Spleen (tissue), 7 donors: Measurements from ENCODE around the gene OR52E2.

ENCODE experiments used
- CTCF ChIP-seq, 11 experiments: fragments of 200-600 bp in 7 of 11; fragments of 450-650 bp in 4 of 11; sonication (generic) in 4 of 11; IDR thresholded peaks in 8 of 11; conservative IDR thresholded peaks in 3 of 11; 1 replicate in 7 of 11; 2 replicates in 4 of 11; pipeline versions ENCODE4 v1.4.0 to v1.8.0; 2016 to 2021; ENCODE audit warnings: antibody characterized with exemption in 11 of 11, inconsistent platforms in 4 of 11, mild to moderate bottlenecking in 1 of 11
- POLR2A ChIP-seq, 3 donors: fragments of 450-650 bp; IDR thresholded peaks; one replicate each; pipeline ENCODE4 v1.5.1; 2017; ENCODE audit warnings: antibody characterized with exemption in 3 of 3, mild to moderate bottlenecking in 1 of 3
- POLR2AphosphoS5 ChIP-seq, 3 donors: sonication (generic); formaldehyde crosslinking; IDR thresholded peaks; one replicate each; pipeline ENCODE4 v1.5.1; 2017; ENCODE audit warnings: antibody characterized with exemption in 3 of 3
- donor health status: DM: no; HTN: no; CAD: no; lungs with moderate emphysema.
- donor health status: DM: no; HTN: no; CAD: no.
- donor health status: DM: no; HTN: no; CAD: no.

DNA sequence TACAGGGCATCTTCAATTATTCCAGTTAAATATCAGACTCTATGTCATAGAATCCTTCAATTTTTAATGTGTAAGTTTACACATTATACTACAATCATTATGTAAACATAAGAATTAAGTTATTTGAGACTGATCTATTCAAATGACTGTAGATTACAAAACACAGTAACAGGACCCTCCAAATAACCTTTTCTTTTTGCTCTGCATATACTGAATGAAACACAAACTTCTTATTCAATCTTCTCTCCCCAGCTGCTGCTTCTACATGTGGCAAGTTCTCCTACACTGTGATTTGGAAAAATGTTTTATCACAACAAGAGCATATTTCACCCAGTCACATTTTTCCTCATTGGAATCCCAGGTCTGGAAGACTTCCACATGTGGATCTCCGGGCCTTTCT, 13.2 kb downstream of the OR52E2 start, which contains the start of gene OR52J3:
- TF ChIP-seq CTCF (IDR thresholded peaks at IDR 0.05 in 8 of 11, conservative IDR thresholded peaks at IDR 0.05 in 3 of 11) (no peak), POLR2AphosphoS5 (IDR thresholded peaks at IDR 0.05) (no peak), POLR2A (IDR thresholded peaks at IDR 0.05) (no peak)
